OCI-LY1 (cell line): Measurements from ENCODE around the gene EBF3.

Experiments
- H2AFZ ChIP-seq: fragments of 200-600 bp; sonication (generic), shearing (Covaris generic); 2 replicates; pipeline ENCODE4 v1.6.0; 2014; ENCODE audit warnings: antibody characterized with exemption, mild to moderate bottlenecking, low read length
- H3F3A ChIP-seq: fragments of 200-600 bp; sonication (generic), shearing (Covaris generic); 2 replicates; pipeline ENCODE4 v1.6.0; 2014; ENCODE audit warnings: mild to moderate bottlenecking, antibody characterized with exemption, low read length, moderate library complexity; ENCODE audit not compliant: insufficient read depth
- H3K27ac ChIP-seq: fragments of 200-600 bp; sonication (generic); 2 replicates; pipeline ENCODE4 v1.5.1; 2014; ENCODE audit warnings: low read length, mixed run types, mild to moderate bottlenecking, low read depth; ENCODE audit not compliant: poor library complexity, severe bottlenecking
- H3K27me3 ChIP-seq: fragments of 200-600 bp; sonication (generic); 2 replicates; pipeline ENCODE4 v1.6.0; 2014; ENCODE audit warnings: antibody characterized with exemption, mild to moderate bottlenecking, low read length, moderate library complexity; ENCODE audit not compliant: insufficient read depth
- H3K36me3 ChIP-seq: fragments of 200-600 bp; sonication (generic); 2 replicates; pipeline ENCODE4 v1.6.1; 2014; ENCODE audit warnings: mild to moderate bottlenecking, antibody characterized with exemption, low read length, moderate library complexity, mixed read lengths; ENCODE audit not compliant: insufficient read depth
- H3K4me1 ChIP-seq: fragments of 200-600 bp; sonication (generic); 2 replicates; pipeline ENCODE4 v1.5.1; 2014; ENCODE audit warnings: mild to moderate bottlenecking, low read length, moderate library complexity; ENCODE audit not compliant: insufficient read depth, severe bottlenecking
- H3K4me2 ChIP-seq: fragments of 200-600 bp; sonication (generic), shearing (Covaris generic); 2 replicates; pipeline ENCODE4 v1.6.1; 2014; ENCODE audit warnings: low read length
- H3K4me3 ChIP-seq: fragments of 200-600 bp; sonication (generic); 2 replicates; pipeline ENCODE4 v1.5.1; 2014; ENCODE audit warnings: low read length, low read depth, mild to moderate bottlenecking, mixed read lengths; ENCODE audit not compliant: poor library complexity, severe bottlenecking
- H3K79me2 ChIP-seq: fragments of 200-600 bp; shearing (Covaris generic); 2 replicates; pipeline ENCODE4 v1.6.1; 2016; ENCODE audit warnings: mixed run types, low read length, mixed read lengths; ENCODE audit not compliant: insufficient read depth
- H3K9ac ChIP-seq: fragments of 200-600 bp; sonication (generic), shearing (Covaris generic); 2 replicates; pipeline ENCODE4 v1.6.1; 2014; ENCODE audit warnings: mild to moderate bottlenecking, low read length, mixed read lengths
- H3K9me2 ChIP-seq: fragments of 200-600 bp; sonication (generic), shearing (Covaris generic); 2 replicates; pipeline ENCODE4 v1.6.1; 2014; ENCODE audit warnings: low read depth, mild to moderate bottlenecking, low read length, mixed read lengths
- H3K9me3 ChIP-seq: fragments of 200-600 bp; shearing (Covaris generic); 2 replicates; pipeline ENCODE4 v1.6.1; 2014; ENCODE audit warnings: low read length, mixed read lengths
- H4K20me1 ChIP-seq: fragments of 200-600 bp; sonication (generic), shearing (Covaris generic); 2 replicates; pipeline ENCODE4 v1.6.0; 2016; ENCODE audit warnings: mild to moderate bottlenecking, low read length; ENCODE audit not compliant: insufficient read depth
- CTCF ChIP-seq: fragments of 200-600 bp; sonication (generic), shearing (Covaris generic); IDR thresholded peaks from 2 replicates; pipeline ENCODE4 v1.5.1; 2017; ENCODE audit warnings: mild to moderate bottlenecking, antibody characterized with exemption, low read length, moderate library complexity, mixed read lengths
- EZH2 ChIP-seq: fragments of 200-600 bp; sonication (generic), shearing (Covaris generic); IDR thresholded peaks from 2 replicates; pipeline ENCODE4 v1.8.0; 2017; ENCODE audit warnings: borderline replicate concordance, mixed run types, mild to moderate bottlenecking, antibody characterized with exemption, low read length, moderate library complexity, mixed read lengths

Gene EBF3

GRCh38 chr10:129845111-129845753, 118.8 kb downstream of the EBF3 start:
- H4K20me1 ChIP-seq: no peaks in the 10 kb centered on the region
- H3K36me3 ChIP-seq: no peaks in the 10 kb centered on the region
- H3K9ac ChIP-seq: no peak overlapping the region
- no peak overlapping the region for H2AFZ ChIP-seq
- H3K27ac ChIP-seq: no peak overlapping the region
- no peaks in the 10 kb centered on the region for H3F3A ChIP-seq
- no peaks in the 10 kb centered on the region for H3K9me2 ChIP-seq
- H3K4me1 ChIP-seq: no peaks in the 10 kb centered on the region
- no peak overlapping the region for H3K4me2 ChIP-seq
- no peak overlapping the region for H3K4me3 ChIP-seq
- no peak for TF ChIP-seq EZH2
- TF ChIP-seq CTCF: no peak
- no peaks in the 10 kb centered on the region for H3K9me3 ChIP-seq
- H3K27me3 ChIP-seq: no peaks in the 10 kb centered on the region
- no peaks in the 10 kb centered on the region for H3K79me2 ChIP-seq

GRCh38 chr10:129844216-129844766, 119.8 kb downstream of the EBF3 start:
- TF ChIP-seq CTCF: no peak
- TF ChIP-seq EZH2: no peak
- Histone ChIP-seq H3K4me2 (no peak overlapping the region), H3K27me3 (no peaks in the 10 kb centered on the region), H3K79me2 (no peaks in the 10 kb centered on the region), H3F3A (no peaks in the 10 kb centered on the region), H3K9me2 (no peaks in the 10 kb centered on the region), H3K27ac (no peak overlapping the region), H3K36me3 (no peaks in the 10 kb centered on the region), H3K4me3 (no peak overlapping the region), H3K9ac (no peak overlapping the region), H2AFZ (no peak overlapping the region), H4K20me1 (no peaks in the 10 kb centered on the region), H3K9me3 (no peaks in the 10 kb centered on the region), H3K4me1 (no peaks in the 10 kb centered on the region)

GRCh38 chr10:129843702-129844101, 120.4 kb downstream of the EBF3 start:
- H3K4me1 ChIP-seq: no peaks in the 10 kb centered on the region
- no peak overlapping the region for H2AFZ ChIP-seq
- no peaks in the 10 kb centered on the region for H3K27me3 ChIP-seq
- H3K9ac ChIP-seq: no peak overlapping the region
- H3K27ac ChIP-seq: no peak overlapping the region
- no peaks in the 10 kb centered on the region for H3K9me2 ChIP-seq
- no peaks in the 10 kb centered on the region for H4K20me1 ChIP-seq
- no peaks in the 10 kb centered on the region for H3F3A ChIP-seq
- H3K79me2 ChIP-seq: no peaks in the 10 kb centered on the region
- TF ChIP-seq CTCF (no peak), EZH2 (no peak)
- H3K4me3 ChIP-seq: no peak overlapping the region
- no peaks in the 10 kb centered on the region for H3K36me3 ChIP-seq
- no peak overlapping the region for H3K4me2 ChIP-seq
- H3K9me3 ChIP-seq: no peaks in the 10 kb centered on the region
